Fibroblast of skin of left quadriceps (primary cell): ENCODE results near the gene FAM241A.
"Not testable (repeated sequence)": the region's sequence is repeated elsewhere in the genome, so short reads cannot be mapped to it uniquely, and the experiment has no call there.

Source experiments
- DNase-seq, 2 experiments: peaks; one replicate each; pipeline ENCODE4 v3.0.0-alpha.2; 2013; ENCODE audit warnings: low read depth in 2 of 2

FAM241A gene

DNA sequence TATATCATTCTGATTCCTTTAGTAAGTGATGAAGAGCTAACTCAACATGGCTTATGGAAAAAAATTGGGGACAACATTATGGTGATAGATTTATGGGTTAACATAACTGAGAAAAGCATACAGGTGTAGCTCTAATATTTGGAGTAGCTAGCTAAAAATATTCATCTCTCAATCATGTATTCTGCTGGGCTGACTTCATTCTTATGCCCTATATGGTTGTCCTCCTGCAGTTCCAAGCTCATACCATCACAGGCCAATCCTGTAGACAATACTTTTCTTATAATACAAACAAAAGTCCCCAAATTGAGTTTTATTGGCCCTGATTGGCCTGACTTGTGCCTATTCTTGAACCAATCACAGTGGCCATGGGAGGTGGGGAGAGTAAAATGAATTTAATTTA, 6.7 kb upstream of the FAM241A start:
- no peak for DNase-seq

DNA sequence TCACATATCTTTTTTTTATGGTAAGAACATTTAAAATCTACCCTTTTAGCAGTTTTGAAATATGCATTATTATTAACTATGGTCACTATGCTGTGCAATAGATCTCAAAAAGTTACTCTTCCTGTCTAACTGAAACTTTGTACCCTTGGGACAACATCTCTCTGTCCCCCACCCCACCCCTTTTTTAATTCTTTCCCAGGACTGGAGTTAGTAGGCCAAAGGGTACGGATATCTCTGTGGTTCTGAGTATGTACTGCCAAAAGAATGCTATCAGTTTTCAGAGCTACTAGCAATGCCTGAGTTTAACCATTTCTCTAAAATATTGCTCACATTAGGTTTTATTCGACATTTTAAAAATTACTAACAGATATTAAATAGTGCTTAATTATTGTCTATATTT, 4.7 kb upstream of the FAM241A start:
- no peak for DNase-seq

GRCh38 chr4:112141366-112142138, 3.7 kb upstream of the FAM241A start:
- DNase-seq = no peak

- DNase-seq = no peak
These were observed 3.1 kb upstream of the FAM241A start for GRCh38 chr4:112142182-112142581.

DNA sequence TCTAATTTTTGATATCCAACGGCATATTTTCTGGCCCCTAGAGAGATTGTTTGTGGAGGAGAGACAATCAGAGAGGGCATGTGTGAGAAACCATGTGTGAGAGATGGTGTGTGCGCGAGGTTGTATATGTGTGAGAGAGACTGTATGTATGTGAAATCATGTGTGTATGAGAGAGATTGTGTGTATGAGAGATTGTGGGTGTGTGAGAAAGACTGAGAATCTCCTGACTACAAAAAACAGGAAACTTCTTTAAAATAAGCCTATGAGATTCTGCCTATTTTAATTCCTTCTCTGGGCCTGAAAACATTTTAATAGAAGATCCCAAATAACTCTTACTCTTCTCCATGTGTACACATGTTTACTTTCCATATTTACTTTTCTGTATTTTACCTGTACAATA, 1.5 kb upstream of the FAM241A start:
- no peak for DNase-seq

DNA sequence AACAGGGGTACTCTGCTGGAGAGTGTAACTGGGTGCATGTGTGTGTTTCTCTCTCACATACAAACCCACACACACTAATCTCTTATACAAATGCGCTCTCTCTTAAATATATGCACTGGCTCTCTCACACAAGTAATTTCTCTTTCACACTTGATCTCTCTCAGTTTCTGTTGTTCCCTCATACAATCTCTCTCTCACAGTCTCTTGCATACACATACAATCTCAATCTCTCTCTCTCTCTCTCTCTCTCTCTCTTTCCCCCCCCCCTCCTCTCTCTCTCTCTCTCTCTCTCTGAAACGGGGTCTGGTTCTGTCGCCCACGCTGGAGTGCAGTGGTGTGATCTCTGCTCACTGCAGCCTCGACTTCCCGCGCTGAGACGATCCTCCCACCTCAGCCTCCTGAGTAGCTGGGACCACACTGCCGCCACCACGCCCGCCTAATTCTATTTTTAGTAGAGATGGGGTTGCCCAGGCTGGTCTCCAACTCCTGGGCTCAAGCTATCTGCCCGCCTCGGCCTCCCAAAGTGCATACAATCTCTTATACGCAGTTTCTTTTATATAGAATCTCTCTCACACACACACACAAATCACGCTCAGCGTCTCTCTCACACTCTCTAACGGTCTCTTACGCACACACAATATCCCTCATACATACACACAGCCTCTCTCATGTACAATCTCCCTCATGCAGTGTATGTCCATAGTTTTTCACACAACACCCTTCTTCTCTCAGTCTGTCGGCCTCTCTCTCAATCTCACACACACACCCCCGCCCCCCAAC, 518 bp upstream of the FAM241A start:
- no peak for DNase-seq

DNA sequence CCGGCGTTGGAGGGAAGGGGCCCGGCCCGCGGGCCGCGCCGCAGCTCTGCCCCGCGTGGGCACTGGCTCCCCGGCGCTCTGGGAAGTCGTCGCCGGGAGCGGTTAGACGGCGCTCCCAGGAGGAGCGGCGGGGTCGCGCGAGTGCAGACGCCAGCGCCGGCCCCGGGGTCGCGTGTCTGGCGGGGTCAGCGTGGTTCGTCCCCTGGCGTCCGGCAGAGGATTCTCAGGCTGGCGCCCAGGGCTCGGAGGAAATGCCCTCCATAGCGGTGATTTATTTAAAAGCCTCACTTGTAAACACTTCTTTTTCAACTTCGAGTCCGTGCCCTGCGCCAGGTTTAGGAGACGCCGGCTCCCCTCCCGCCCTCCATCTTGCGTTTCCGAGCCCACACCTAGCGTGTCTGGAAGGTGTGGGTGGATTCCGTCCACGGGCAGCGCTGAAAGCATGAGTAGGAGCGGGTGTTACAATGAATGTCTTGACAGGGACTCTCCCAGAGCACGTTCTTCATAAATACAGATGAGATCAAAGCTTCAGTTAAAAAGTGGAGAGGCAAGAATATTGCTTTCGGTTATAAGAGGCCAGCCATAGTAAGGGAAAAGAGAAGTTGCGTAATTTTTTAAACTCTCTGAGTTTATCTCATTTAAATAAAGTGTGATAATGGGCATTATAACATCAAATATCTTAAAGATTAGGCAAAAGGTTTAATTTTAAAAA, 692 bp downstream of the FAM241A start:
- DNase-seq = no peak

DNA sequence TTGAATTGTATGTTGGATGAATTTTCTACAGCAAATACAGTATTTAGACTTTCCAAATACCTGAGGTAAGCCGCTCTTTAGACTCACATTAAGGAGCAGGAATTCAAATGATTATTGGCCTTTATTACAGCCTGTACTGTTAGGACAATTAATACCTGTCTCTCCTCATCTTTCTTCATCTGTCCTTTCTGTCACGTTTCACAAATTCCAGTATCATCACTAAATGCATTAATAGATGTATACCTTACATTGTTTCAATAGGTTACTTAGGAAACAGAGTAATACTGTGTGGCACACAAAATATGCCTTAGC, 1.2 kb downstream of the FAM241A start:
- DNase-seq = no peak

DNA sequence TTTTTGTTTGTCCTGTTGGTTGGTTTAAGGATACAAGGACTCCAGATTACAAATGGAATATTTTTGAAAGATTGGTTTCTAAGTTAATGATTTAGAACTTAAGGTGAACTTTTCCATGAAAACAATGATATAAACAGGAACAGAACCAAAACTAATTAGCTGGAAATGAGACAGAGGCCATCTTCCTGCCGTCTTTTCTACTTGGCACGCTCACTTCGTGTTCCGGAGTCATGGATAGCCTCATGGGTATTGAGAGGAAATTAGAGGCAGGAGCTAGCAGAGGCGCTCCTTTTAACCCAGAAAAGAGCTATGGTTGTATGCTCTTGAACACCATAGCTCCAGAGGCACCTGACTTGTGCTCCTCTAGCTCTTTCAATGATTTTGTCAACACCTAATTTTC, 2.4 kb downstream of the FAM241A start:
- no peak for DNase-seq

DNA sequence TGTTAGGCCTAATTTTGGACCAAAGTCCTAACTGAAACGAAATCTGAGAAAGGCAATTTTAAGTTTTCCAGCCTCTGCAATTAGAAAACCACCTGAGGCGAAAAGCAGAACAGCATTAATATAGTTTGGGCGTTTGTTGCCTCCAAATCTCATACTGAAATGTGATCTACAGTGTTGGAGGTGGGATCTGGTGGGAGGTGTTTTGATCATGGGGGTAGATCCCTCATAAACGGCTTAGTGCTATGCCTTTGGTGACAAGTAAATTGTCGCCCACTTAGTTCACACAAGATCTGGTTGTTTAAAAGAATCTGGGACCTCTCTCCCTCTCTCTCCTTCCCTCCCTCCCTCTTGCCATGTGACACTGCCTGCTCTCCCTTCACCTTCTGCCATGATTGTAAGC, 5.7 kb downstream of the FAM241A start:
- DNase-seq = no peak

DNA sequence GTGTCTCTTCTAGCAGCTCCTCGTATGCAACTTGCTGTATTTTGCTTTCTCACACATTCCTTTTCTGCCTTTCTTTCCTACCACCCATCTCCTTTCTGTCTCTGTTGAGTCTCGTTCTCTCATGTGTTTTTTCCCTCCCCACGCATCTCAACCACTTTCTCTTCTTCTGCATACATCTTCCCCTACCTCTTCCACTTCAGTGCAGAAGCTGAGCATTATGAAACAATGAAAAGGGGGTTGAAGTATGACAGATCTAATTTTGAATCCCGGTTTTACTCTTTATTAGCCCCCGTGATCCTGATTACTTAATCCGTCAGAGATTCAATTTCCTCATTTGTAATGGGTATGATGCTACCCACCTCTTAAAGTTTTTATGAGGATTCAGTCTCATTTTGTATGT, 7.3 kb downstream of the FAM241A start:
- no peak for DNase-seq

- no peak for DNase-seq
These were observed 8.0 kb downstream of the FAM241A start for GRCh38 chr4:112153211-112153791.

- no peak for DNase-seq
These were observed 10.9 kb downstream of the FAM241A start for GRCh38 chr4:112156112-112156511.

DNA sequence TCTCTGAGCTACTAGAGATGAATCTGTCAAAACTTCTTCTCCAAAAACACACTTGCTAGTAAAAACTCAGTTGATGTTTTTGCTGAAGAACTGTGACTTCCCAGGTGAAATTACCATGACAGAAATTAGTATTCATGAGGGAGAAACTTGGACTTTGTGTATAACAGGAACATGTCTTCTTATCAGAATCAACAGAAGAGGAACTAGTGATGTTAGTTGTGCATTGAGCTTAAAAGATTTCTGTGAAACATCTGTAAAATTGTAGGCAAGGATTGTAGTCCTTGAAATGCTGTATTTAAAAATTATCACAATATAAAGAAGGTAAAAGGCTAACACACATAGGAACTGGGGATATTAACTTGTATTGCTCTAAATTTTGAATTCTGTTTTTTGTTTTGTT, 11.3 kb downstream of the FAM241A start:
- DNase-seq = no peak

DNA sequence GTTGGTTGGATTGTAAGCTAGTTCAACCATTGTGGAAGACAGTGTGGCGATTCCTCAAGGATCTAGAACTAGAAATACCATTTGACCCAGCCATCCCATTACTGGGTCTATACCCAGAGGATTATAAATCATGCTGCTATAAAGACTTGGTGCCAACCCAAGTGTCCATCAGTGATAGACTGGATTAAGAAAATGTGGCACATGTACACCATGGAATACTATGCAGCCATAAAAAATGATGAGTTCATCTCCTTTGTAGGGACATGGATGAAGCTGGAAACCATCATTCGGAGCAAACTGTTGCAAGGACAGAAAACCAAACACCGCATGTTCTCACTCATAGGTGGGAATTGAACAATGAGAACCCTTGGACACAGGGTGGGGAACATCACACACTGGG, 18.5 kb downstream of the FAM241A start:
- not testable (repeated sequence) for DNase-seq

DNA sequence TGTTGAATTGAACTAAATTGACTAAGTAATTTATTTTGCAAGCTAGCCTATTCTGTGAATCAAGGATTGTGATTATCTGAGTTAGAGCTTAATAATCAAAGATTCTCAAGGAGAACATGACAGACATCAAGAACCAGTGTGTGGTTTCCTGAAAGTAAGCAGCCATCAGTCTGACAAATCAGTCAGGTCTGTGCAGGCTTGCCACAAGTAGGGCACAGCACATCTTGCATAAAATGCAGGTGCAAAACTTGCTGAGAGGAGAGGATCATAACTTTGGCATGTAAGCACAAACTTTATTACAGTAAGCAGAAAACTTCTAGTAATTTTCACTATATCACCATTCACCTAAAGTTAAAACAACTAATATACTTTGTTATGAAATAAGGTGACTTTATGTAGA, 22.5 kb downstream of the FAM241A start:
- DNase-seq = no peak

- no peak for DNase-seq
These were observed 23.7 kb downstream of the FAM241A start for GRCh38 chr4:112168719-112169500.

DNA sequence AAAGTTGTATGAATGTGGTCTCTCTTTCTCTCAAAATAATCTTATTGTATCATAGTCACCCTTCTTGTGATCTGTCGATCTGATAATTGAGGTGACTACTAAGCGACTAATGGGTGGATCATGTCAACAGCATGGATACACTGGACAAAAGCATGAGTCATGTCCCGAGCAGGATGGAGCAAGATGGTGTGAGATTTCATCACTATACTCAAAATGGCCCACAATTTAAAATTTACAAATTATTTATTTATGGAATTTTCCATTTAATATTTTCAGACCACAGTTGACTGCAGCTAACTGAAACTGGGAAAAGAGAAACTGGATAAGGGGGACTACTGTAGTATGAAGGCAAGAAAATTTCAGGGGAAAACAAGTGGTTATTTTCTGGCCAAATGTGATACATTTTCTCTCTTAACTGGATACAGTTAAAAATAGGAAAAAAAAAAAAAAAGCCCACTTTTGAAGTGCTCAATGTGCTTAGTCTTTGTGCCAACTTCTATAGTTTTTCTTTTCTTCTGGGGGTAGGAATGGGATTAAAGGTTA, 25.3 kb downstream of the FAM241A start:
- DNase-seq = peak; percentile 65 to 69

DNA sequence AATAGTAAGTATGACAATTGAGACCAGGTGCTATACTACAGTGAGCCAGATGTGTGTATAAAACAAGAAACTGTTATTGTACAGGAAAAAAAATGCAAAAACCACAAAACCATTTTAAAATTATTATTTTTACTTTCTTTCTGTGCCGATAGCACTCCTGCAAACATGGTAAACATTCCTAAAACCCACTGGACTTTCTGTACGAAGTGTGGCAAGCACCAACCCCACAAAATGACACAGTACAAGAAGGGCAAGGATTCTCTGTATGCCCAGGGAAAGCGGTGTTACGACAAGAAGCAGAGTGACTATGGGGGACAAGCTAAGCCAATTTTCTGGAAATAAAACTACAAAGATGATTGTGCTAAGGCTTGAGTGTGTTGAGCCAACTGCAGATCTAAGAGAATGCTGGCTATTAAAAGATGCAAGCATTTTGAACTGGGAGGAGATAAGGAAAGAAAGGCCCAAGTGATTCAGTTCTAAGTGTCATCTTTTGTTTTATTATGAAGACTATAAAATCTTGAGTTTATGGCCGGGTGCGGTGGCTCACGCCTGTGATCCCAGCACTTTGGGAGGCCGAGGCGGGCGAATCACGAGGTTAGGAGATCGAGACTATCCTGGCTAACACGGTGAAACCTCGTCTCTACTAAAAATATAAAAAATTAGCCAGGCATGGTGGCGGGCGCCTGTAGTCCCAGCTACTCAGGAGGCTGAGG, 26.0 kb downstream of the FAM241A start:
- peak in 1 of 2 experiments; percentile 3 for DNase-seq

DNA sequence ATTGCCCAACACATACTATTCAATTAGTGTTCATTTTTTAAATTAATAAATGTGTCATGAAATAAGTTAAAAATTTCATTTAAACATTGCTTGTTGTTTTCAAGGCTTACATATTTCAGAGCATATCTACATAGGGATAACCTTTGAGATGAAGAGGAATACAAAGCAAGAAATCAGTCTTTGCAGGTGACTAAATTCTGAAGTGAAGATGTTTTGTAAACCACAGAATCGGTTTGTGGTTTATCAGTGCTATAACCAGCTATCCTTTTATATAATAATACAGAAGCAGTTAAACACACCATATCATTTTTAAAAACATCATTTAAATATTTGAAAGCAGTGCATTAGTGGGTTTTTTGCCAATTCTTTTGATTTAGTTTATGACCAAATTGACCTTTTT, 26.9 kb downstream of the FAM241A start:
- DNase-seq = no peak
